GM21786 (cell line): ENCODE results near the gene PXMP4.

Experiments
- ATAC-seq: cut with Tn5 transposase; IDR thresholded peaks from one replicate; pipeline ENCODE4 v1.9.1; 2021; ENCODE audit not compliant: unreplicated experiment

The PXMP4 gene

DNA sequence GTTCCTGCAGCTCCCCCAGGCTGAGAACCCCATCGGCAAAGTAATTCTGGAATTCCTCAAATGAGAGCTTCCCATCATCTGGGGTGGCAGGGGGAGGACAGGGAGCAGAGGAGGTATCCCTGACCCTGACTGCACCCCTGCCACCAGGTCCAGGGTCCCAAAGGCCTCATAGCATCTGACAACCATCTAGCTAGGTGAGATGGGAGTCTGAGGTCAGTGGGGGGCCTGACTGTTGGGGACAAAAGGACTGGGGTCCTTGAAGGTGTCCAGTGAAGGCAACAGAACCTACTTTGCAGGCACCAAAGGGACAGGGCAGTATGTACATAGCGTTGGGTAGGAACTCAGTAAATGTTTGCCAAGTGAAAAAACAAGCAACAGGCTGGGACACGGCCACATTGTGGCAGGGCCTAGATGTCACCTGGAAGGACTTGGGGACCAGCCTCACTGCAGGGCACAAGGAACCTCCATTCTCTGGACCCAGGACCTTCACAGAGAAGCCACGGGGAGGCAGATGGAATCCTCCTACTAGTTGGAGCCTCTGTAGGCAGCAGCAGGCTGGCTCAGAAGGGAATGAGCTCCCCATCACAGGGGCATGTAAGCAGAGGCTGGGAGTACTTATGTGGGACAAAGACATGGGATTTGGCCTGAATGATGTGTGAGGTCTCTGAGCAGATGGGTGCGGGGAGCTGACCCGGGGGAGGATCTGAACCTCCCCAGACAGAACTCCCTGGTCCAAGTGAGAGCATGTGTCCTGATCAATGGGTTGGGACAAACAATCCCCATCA, 49.2 kb downstream of the PXMP4 start:
- ATAC-seq: no peak

GRCh38 chr20:33669873-33670640, 50.1 kb downstream of the PXMP4 start:
- no peak for ATAC-seq

GRCh38 chr20:33669224-33669623, 50.9 kb downstream of the PXMP4 start:
- ATAC-seq: no peak

DNA sequence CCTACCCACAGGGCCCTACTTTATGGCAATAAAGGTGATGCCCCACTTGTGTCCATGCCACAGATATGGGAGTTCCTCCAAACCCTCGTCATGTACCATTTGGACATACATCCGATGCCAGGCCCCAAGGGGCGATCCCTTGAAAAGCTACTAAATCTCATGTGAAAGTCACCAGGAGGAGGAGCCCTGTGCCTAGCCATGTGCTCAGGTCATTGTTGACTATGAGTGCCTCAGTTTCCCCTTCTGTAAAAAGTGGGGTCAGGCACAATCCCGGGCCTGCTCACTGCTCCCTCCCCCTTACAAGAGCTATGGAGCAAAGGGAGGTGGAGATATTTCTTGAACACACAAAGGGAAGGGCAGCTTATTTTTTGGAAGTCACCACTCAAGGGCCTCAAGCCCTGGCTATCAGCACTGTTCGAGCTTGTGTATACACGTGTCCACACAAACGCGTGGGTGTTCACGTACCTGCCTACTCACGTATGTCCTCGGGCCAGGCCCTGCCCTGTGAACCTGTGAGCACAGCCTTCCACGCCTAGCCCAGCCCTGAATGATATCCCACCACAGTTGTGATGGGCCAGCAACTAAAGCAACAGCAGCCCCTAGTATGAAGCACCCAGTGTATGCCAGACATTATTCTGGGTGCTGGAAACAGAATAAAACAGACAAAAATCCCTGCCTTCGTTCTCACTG, 51.5 kb downstream of the PXMP4 start:
- ATAC-seq: no peak

DNA sequence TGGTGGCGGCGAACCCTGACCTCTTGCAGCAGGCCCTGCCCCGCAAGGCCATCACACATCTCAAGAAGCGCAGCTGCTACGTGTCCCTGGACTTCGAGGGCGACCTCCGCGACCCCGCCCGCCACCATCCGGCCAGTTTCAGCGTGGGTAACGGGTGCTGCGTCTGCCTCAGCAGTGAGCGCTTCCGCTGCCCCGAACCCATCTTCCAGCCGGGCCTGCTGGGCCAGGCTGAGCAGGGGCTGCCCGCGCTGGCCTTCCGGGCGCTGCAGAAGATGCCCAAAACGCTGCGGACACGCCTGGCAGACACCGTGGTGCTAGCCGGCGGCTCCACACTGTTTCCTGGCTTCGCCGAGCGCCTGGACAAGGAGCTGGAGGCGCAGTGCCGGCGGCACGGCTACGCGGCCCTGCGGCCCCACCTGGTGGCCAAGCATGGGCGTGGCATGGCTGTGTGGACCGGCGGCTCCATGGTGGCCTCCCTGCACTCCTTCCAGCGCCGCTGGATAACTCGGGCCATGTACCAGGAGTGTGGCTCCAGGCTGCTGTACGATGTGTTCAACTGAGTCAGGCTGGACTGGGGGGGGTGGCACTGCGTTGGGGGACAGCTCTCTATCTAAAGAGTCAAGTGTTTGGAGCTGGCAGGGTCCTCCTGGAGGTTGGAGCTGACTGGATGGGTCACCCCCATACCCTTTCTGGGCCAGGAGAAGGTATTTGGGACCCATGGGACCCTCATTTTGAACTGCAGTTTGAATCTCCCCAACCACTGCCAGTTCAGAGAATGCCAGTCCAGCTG, 52.2 kb downstream of the PXMP4 start:
- no peak for ATAC-seq

GRCh38 chr20:33667245-33667675, 52.9 kb downstream of the PXMP4 start:
- peak; percentile 1 for ATAC-seq

- peak; percentile 60 for ATAC-seq
These were observed 53.5 kb downstream of the PXMP4 start, which contains the start of gene ACTL10 for GRCh38 chr20:33666293-33667244. Gene ACTL10 (plus strand): TSS chr20:33666943. CDS start chr20:33667498, 555 bp downstream.

DNA sequence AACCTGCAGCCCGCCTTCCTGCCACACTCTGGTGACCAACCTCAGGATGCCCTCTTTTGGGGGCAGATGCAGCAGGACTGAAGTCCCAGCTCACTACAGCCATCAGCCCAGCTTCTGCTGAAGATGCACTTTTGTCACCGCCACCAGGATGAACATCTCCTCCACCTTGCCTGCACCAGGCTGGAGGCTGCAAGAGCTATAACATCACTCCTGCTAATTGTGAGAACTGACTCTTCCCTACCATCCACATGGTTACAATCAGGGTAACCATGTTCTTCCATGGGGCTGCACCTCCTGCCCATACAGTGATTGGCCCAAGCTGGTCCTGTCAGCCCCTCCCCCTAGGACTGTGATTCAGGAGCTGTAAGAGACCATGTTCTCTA, 55.4 kb downstream of the PXMP4 start:
- ATAC-seq: no peak

- ATAC-seq: no peak
These were observed 55.9 kb downstream of the PXMP4 start for GRCh38 chr20:33664085-33664761.

DNA sequence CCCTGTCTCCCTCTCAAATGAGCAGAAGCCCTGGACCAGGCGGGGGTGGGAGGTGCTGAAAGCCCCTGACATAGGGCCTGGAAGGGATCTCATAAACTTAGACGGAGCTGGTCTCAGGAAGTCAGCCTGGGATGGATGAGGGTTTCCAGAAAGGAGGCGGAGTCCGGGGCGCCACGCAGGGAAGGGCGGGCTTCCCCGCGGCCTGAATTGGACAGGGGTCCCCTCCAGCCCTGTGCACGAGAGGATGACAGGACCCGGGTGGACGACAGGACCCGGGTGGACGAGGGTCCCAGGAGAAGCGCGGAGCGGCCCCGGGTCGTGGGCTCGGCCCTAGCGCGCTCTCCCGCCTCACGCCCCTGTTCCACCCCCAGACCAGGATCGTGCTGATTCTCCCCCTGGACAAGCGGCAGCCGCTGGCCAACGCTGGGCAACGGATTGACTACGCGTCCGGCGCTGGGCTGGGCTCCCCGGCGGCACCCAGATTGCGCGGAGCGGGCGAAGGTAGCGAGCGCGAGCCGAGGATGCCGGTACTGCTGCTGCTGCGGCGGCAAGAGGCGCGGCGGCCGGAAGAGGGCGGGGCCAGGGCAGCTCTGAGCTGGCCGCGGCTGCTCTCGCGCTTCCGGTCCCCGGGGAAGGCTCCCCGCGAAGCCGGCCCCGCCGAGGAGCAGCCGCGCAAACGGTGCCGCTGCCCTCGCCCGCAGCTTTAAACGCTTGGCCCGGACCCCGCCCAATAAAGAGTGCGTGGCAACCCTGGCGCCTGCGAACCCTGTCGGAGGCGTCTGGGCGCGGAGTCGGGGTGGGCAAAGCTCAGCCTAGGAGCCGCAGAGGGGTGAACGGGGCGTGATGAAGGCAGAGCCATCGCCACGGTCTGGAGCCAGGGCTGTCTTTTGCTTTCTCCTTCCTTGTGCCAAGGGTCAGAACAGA, 56.7 kb downstream of the PXMP4 start:
- no peak for ATAC-seq

GRCh38 chr20:33662172-33662571, 57.9 kb downstream of the PXMP4 start, which contains the start of gene C20orf144:
Gene C20orf144 (plus strand): TSS chr20:33662327. CDS start chr20:33662346, 19 bp downstream.
- ATAC-seq: no peak

GRCh38 chr20:33660685-33661058, 59.4 kb downstream of the PXMP4 start:
- ATAC-seq: no peak

DNA sequence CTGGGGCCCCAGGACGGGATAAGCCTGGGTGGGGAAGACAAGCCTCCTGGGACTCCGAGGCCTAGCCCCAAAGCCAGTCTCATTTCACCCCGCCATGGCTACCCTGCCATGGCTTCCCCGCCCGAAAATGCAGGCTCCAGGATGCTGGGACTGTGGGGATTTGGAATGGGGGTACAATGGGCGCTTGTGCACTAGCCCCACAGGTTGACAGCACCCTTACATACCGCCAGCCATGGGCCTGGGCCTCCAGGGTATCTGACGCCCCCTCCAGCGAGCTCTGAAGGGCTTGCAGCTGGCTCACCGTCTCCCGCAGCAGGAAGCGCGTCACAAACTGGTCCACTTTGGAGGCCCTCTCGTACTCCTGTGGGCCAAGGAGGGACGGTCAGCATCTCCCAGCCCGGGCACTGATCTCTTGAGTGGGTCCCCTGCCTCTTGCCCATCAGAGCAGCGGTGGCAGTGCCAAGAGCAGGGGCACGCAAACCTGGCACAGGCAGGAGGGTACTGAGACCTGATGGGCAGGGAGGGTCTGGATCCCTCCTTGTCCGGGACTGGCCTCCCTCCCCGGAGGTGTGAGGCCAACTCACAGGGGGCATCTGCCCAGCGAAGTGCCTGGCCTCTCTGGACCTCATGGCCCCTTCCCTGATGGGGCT, 60.0 kb downstream of the PXMP4 start:
- ATAC-seq: no peak

GRCh38 chr20:33659341-33660034, 60.6 kb downstream of the PXMP4 start:
- no peak for ATAC-seq

GRCh38 chr20:33658929-33659328, 61.2 kb downstream of the PXMP4 start:
- ATAC-seq: no peak

DNA sequence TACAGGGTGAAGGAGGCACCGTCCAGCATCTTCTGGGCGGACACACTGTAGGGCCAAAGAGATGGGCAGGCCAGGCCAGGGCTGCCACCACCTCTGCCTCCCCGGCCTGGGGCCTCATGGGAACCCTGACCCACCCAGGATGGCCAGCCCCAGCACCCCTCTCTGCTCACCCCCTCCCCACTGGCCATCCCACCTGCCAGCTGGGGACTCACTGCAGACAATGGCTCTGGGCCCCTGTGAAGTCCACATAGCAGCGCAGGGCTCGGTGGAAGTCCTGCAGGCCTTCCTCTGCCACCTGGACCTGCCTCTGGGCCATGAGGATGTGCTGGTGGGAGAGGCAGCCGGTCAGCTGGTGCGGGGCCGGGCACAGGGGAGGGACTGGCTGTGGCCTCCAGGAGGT, 61.6 kb downstream of the PXMP4 start:
- ATAC-seq: no peak

GRCh38 chr20:33657704-33658095, 62.4 kb downstream of the PXMP4 start:
- ATAC-seq: no peak
